Caco-2 (cell line): ENCODE data around the gene CISTR. TPM values are rescaled to one million over a fixed set of nuclear protein-coding genes. Genes with fewer than 3 reads are reported as not detected.

Experiments
- BruUV-seq: library from RNA; stranded (reverse); fragments of 400-500 nt; replicated peaks from 2 replicates; lab custom pipeline; 2021; lab: Mats Ljungman, UMichigan
- CTCF ChIA-PET: fragments of 300-600 bp; sonication (Branson Sonifier 250); formaldehyde crosslinking; loops from one replicate; lab custom pipeline; 2022; ENCODE audit warnings: antibody characterized with exemption; lab: Charles Lee
- POLR2A ChIA-PET: fragments of 300-600 bp; sonication (Branson Sonifier 250); formaldehyde crosslinking; loops from one replicate; lab custom pipeline; 2022; ENCODE audit warnings: antibody characterized with exemption; lab: Charles Lee
- DNase-seq, 2 experiments: peaks; one replicate each; pipeline versions ENCODE4 v3.0.0 to v3.0.0-alpha.2; 2020 to 2022
- H3K27me3 ChIP-seq: replicated peaks from 2 replicates; pipeline ENCODE4 v1.6.0; 2011; ENCODE audit warnings: low read length; ENCODE audit not compliant: control insufficient read depth, insufficient read depth
- H3K36me3 ChIP-seq: 2 replicates; pipeline ENCODE4 v1.5.1; 2011; ENCODE audit warnings: low read length; ENCODE audit not compliant: control insufficient read depth, insufficient read depth
- H3K4me1 ChIP-seq: fragments of 250-450 bp; sonication (Bioruptor Pico); 2 replicates; pipeline ENCODE4 v1.5.1; 2020; ENCODE audit warnings: mild to moderate bottlenecking
- H3K4me3 ChIP-seq: 2 replicates; pipeline ENCODE4 v1.5.1; 2011; ENCODE audit warnings: low read depth, mild to moderate bottlenecking, control low read depth, low read length
- H3K9me3 ChIP-seq: fragments of 250-450 bp; sonication (Bioruptor Pico); 2 replicates; pipeline ENCODE4 v1.5.1; 2020; ENCODE audit warnings: mild to moderate bottlenecking, moderate library complexity
- H3K27ac Mint-ChIP-seq: one replicate; pipeline ENCODE4 v1.8.0; 2022; ENCODE audit warnings: mixed read lengths; ENCODE audit not compliant: unreplicated experiment
- H3K27me3 Mint-ChIP-seq: one replicate; pipeline ENCODE4 v1.8.0; 2022; ENCODE audit warnings: mixed read lengths; ENCODE audit not compliant: insufficient read depth, unreplicated experiment
- H3K36me3 Mint-ChIP-seq: one replicate; pipeline ENCODE4 v1.8.0; 2022; ENCODE audit warnings: mild to moderate bottlenecking, mixed read lengths; ENCODE audit not compliant: insufficient read depth, unreplicated experiment
- H3K4me1 Mint-ChIP-seq: one replicate; pipeline ENCODE4 v1.8.0; 2022; ENCODE audit warnings: low read depth, mixed read lengths; ENCODE audit not compliant: unreplicated experiment
- H3K4me3 Mint-ChIP-seq: one replicate; pipeline ENCODE4 v1.8.0; 2022; ENCODE audit warnings: mild to moderate bottlenecking, moderate library complexity, mixed read lengths; ENCODE audit not compliant: unreplicated experiment
- H3K9me3 Mint-ChIP-seq: one replicate; pipeline ENCODE4 v1.8.0; 2022; ENCODE audit warnings: mixed read lengths; ENCODE audit not compliant: unreplicated experiment
- intact Hi-C: fragments of 100-400 bp; cut with micrococcal nuclease; formaldehyde crosslinking; loops from one replicate; pipeline ENCODE4 v1.10.0; 2022; ENCODE audit not compliant: unreplicated experiment
- total RNA-seq: library from RNA; stranded (reverse); gene quantifications from 2 replicates; pipeline ENCODE4 v1.2.3, GENCODE V29; 2022
- TF ChIP-seq, protein P1 (sequence below), 2 experiments: fragments of 200-600 bp in 1 of 2; IDR thresholded peaks; 1 replicate in 1 of 2; 2 replicates in 1 of 2; pipeline versions ENCODE4 v1.5.1 to v1.8.0; 2011 to 2022; ENCODE audit warnings: antibody characterized with exemption in 1 of 2, control low read depth in 1 of 2, inconsistent platforms in 1 of 2, low read depth in 1 of 2, low read length in 1 of 2, mild to moderate bottlenecking in 1 of 2, moderate library complexity in 1 of 2; ENCODE audit not compliant: insufficient read depth in 1 of 2, severe bottlenecking in 1 of 2, unreplicated experiment in 1 of 2

CISTR gene
- total RNA-seq, 1 experiment from 2014 or later, result not detected

DNA sequence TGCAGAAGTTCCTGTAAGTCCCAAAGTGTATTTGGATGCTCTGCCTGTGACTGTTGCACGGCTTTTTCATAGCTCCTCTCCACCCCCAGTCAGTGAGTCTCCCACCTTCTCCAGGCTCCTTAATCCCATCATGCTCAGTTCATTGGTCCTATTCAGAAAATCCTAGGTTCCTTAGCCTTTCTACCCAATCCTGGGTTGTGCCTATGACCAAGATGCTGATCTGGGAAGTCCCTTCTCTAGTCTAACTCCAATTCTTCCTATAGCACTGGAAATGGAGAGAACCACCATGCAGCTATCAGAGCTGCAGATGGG lies 7.7 kb downstream of the CISTR start:
- TF ChIP-seq, protein P1, sequence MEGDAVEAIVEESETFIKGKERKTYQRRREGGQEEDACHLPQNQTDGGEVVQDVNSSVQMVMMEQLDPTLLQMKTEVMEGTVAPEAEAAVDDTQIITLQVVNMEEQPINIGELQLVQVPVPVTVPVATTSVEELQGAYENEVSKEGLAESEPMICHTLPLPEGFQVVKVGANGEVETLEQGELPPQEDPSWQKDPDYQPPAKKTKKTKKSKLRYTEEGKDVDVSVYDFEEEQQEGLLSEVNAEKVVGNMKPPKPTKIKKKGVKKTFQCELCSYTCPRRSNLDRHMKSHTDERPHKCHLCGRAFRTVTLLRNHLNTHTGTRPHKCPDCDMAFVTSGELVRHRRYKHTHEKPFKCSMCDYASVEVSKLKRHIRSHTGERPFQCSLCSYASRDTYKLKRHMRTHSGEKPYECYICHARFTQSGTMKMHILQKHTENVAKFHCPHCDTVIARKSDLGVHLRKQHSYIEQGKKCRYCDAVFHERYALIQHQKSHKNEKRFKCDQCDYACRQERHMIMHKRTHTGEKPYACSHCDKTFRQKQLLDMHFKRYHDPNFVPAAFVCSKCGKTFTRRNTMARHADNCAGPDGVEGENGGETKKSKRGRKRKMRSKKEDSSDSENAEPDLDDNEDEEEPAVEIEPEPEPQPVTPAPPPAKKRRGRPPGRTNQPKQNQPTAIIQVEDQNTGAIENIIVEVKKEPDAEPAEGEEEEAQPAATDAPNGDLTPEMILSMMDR (IDR thresholded peaks at IDR 0.05; ENCODE audit: insufficient read depth in 1 of 2, low read depth in 1 of 2, low read length in 1 of 2, severe bottlenecking in 1 of 2, unreplicated experiment in 1 of 2), result no peak
- Mint-ChIP-seq H3K9me3 (no peaks in the 10 kb centered on the region), H3K36me3 (no peaks in the 10 kb centered on the region), H3K4me3 (no peak overlapping the region), H3K27ac (no peak overlapping the region), H3K27me3 (peaks cover 11% of the 10 kb centered on the region), H3K4me1 (peaks cover 1% of the 10 kb centered on the region)
- no peak for DNase-seq
- no peak overlapping the region for H3K4me3 ChIP-seq
- ChIA-PET CTCF (interaction anchor here (0.7 to 6.1 kb wide), 13 partner anchors 13 to 235 kb away, joined by 3 to 54 read pairs (median 4); partner anchors contain the start of gene CALCOCO1), POLR2A (no interaction called here)
- no peaks in the 10 kb centered on the region for H3K9me3 ChIP-seq
- BruUV-seq, result no TSS peak
- no peaks in the 10 kb centered on the region; the same call in 1 of the 2 replicates for H3K27me3 ChIP-seq
- peaks cover 4% of the 10 kb centered on the region; the same call in 1 of the 2 replicates for H3K4me1 ChIP-seq
- H3K36me3 ChIP-seq, result no peaks in the 10 kb centered on the region
- intact Hi-C loops, result no loop called here

- DNase-seq, result peak; percentile 64 to 67
- Mint-ChIP-seq H3K4me3 (no peak overlapping the region), H3K36me3 (no peaks in the 10 kb centered on the region), H3K27me3 (peaks cover 11% of the 10 kb centered on the region), H3K27ac (no peak overlapping the region), H3K4me1 (peaks cover 7% of the 10 kb centered on the region), H3K9me3 (no peaks in the 10 kb centered on the region)
- POLR2A ChIA-PET, result interaction anchor here (0.7 kb wide), 1 partner anchor 30 kb away, joined by 4 read pairs; no protein-coding TSS in a partner anchor
- BruUV-seq, result no TSS peak
- no peak overlapping the region for H3K4me3 ChIP-seq
- CTCF ChIA-PET, result interaction anchor here (0.6 to 6.1 kb wide), 18 partner anchors 10 to 581 kb away, joined by 3 to 54 read pairs (median 4); partner anchors contain the start of genes ATP5MC2, CALCOCO1 and COPZ1
- no peaks in the 10 kb centered on the region for H3K9me3 ChIP-seq
- TF ChIP-seq, protein P1 (IDR thresholded peaks at IDR 0.05; ENCODE audit: insufficient read depth in 1 of 2, low read depth in 1 of 2, low read length in 1 of 2, severe bottlenecking in 1 of 2, unreplicated experiment in 1 of 2), result peak; percentile 87 to 88
- intact Hi-C loops, result loop anchor here (2.0 kb wide), 1 partner anchor 201 kb away; no protein-coding TSS in a partner anchor
- H3K36me3 ChIP-seq, result no peaks in the 10 kb centered on the region
- peaks cover 10% of the 10 kb centered on the region for H3K4me1 ChIP-seq
- no peaks in the 10 kb centered on the region; the same call in 1 of the 2 replicates for H3K27me3 ChIP-seq
Observed at GRCh38 chr12:53743266-53744129, 8.3 kb downstream of the CISTR start.

DNA sequence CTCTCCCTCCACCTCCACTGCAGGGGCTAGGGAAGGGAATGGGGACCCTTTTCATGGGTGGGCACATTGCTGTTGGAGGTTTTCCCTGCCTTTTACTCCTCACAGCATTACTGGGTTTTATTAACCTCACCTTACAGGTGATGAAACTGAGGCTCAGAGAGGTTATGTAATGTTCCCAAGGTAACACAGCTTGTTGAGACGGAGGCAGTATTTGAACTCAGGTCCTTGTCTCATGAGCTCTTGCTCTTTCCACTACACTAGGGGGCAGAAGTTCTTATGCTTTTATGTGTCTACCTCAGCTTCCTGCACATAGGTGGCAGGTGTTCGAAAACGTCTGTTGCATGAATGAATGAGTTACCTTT lies 11.7 kb downstream of the CISTR start:
- H3K27me3 ChIP-seq, result no peaks in the 10 kb centered on the region; the same call in 1 of the 2 replicates
- TF ChIP-seq, protein P1 (IDR thresholded peaks at IDR 0.05; ENCODE audit: insufficient read depth in 1 of 2, low read depth in 1 of 2, low read length in 1 of 2, severe bottlenecking in 1 of 2, unreplicated experiment in 1 of 2), result no peak
- no peak overlapping the region for H3K27ac Mint-ChIP-seq

More for the DNA sequence above, 11.7 kb downstream of the CISTR start:
- no peaks in the 10 kb centered on the region for H3K9me3 Mint-ChIP-seq
- BruUV-seq, result no TSS peak
- H3K9me3 ChIP-seq, result no peaks in the 10 kb centered on the region
- H3K4me1 ChIP-seq, result peaks cover 11% of the 10 kb centered on the region
- peaks cover 7% of the 10 kb centered on the region for H3K4me1 Mint-ChIP-seq
- H3K4me3 ChIP-seq, result peak overlapping the region; percentile 22; the same call in 1 of the 2 replicates
- intact Hi-C loops, result no loop called here
- H3K27me3 Mint-ChIP-seq, result peaks cover 4% of the 10 kb centered on the region
- POLR2A ChIA-PET, result no interaction called here
- no peak for DNase-seq
- H3K36me3 Mint-ChIP-seq, result no peaks in the 10 kb centered on the region
- CTCF ChIA-PET, result interaction anchor here (1.1 kb wide), 1 partner anchor 63 kb away, joined by 4 read pairs; no protein-coding TSS in a partner anchor
- H3K4me3 Mint-ChIP-seq, result no peak overlapping the region
- no peaks in the 10 kb centered on the region for H3K36me3 ChIP-seq
